ELF-1 (cell line): ENCODE measurements around the gene PGA3.
"Not testable (repeated sequence)": the region's sequence is repeated elsewhere in the genome, so short reads cannot be mapped to it uniquely, and the experiment has no call there.

Experiments used
- DNase-seq: peaks from one replicate; pipeline ENCODE4 v3.0.0-alpha.2; 2016; ENCODE audit warnings: low read depth, low spot score

Gene PGA3

GRCh38 chr11:61250796-61251765 is 47.8 kb downstream of the PGA3 start:
- not testable (repeated sequence) for DNase-seq

GRCh38 chr11:61252332-61252731 is 49.0 kb downstream of the PGA3 start:
- DNase-seq, result not testable (repeated sequence)

- DNase-seq, result peak; percentile 84
Observed at GRCh38 chr11:61254403-61255025, 51.2 kb downstream of the PGA3 start.

- no peak for DNase-seq
Observed at GRCh38 chr11:61256710-61257482, 53.6 kb downstream of the PGA3 start.

GRCh38 chr11:61258546-61258945 is 55.2 kb downstream of the PGA3 start:
- DNase-seq, result no peak

- DNase-seq, result no peak
Observed at GRCh38 chr11:61259363-61259762, 56.0 kb downstream of the PGA3 start.
